K562 (cell line): Measurements from ENCODE around the gene KCNJ11. TPM values are rescaled to one million over a fixed set of nuclear protein-coding genes. Genes with fewer than 3 reads are reported as not detected.
A peak's percentile ranks its signal among the peaks of the same experiment; 100 is the strongest.

Source experiments
- FOXK2 ChIP-seq, 2 experiments: fragments of 450-650 bp; IDR thresholded peaks in 1 of 2; conservative IDR thresholded peaks in 1 of 2; 2 replicates each; pipeline ENCODE4 v1.6.1; 2016; ENCODE audit warnings: low read depth in 2 of 2, mild to moderate bottlenecking in 1 of 2
- FOXP1 ChIP-seq: sonication (generic); formaldehyde crosslinking; IDR thresholded peaks from 2 replicates; pipeline ENCODE4 v1.8.0; 2022; ENCODE audit warnings: mild to moderate bottlenecking, missing genetic modification reagents
- HNRNPL ChIP-seq: fragments of 200-400 bp; formaldehyde crosslinking; IDR thresholded peaks from 2 replicates; pipeline ENCODE4 v1.6.1; 2017; ENCODE audit warnings: low read depth, mild to moderate bottlenecking, low read length
- JUND ChIP-seq, 2 experiments: IDR thresholded peaks; 2 replicates in 1 of 2; 3 replicates in 1 of 2; pipeline ENCODE4 v1.6.1; 2011; ENCODE audit warnings: borderline replicate concordance in 2 of 2, low read depth in 2 of 2, low read length in 2 of 2, improper control_type of control experiment in 1 of 2, missing biosample characterization in 1 of 2, missing genetic modification characterization in 1 of 2, missing genetic modification reagents in 1 of 2
- KDM5B ChIP-seq: fragments of 200-600 bp; sonication (generic); IDR thresholded peaks from 2 replicates; pipeline ENCODE4 v1.6.1; 2012; ENCODE audit warnings: low read depth, mild to moderate bottlenecking, moderate library complexity, low read length, control low read depth, inconsistent platforms; ENCODE audit not compliant: insufficient replicate concordance
- NKRF ChIP-seq: fragments of 450-650 bp; IDR thresholded peaks from 2 replicates; pipeline ENCODE4 v1.6.1; 2016; ENCODE audit warnings: borderline replicate concordance
- RB1 ChIP-seq: fragments of 450-650 bp; IDR thresholded peaks from 2 replicates; pipeline ENCODE4 v1.6.1; 2017; ENCODE audit warnings: low read depth, mild to moderate bottlenecking
- REST ChIP-seq, 2 experiments: fragments of 450-650 bp; formaldehyde crosslinking in 1 of 2; IDR thresholded peaks; 2 replicates each; pipeline versions ENCODE4 v1.4.0 to v1.6.1; 2014 to 2020; ENCODE audit warnings: mild to moderate bottlenecking in 2 of 2, borderline replicate concordance in 1 of 2, low read depth in 1 of 2
- SRSF9 ChIP-seq: fragments of 200-400 bp; formaldehyde crosslinking; IDR thresholded peaks from 2 replicates; pipeline ENCODE4 v1.6.1; 2017; ENCODE audit warnings: low read depth, low read length, borderline replicate concordance
- TEAD4 ChIP-seq, 2 experiments: sonication (generic) in 1 of 2; formaldehyde crosslinking in 1 of 2; IDR thresholded peaks; 2 replicates each; pipeline versions ENCODE4 v1.6.1 to v1.8.0; 2012 to 2022; ENCODE audit warnings: borderline replicate concordance in 1 of 2, inconsistent platforms in 1 of 2, low read length in 1 of 2, mild to moderate bottlenecking in 1 of 2, missing genetic modification reagents in 1 of 2
- ZBTB26 ChIP-seq: fragments of 450-650 bp; formaldehyde crosslinking; IDR thresholded peaks from 2 replicates; pipeline ENCODE4 v1.4.0; 2022; ENCODE audit warnings: missing genetic modification characterization
- ZNF785 ChIP-seq: fragments of 250-450 bp; sonication (Bioruptor Pico); IDR thresholded peaks from 2 replicates; pipeline ENCODE4 v1.4.0; 2020; ENCODE audit warnings: mild to moderate bottlenecking
- polyA plus RNA-seq, 8 experiments: library from polyadenylated mRNA; depleted of rRNA in 4 of 8; stranded (reverse) in 5 of 8; unstranded in 3 of 8; fragments of >200 nt; fragmentation: Nextera tagmentation in 2 of 8; fragmentation: Illumina TruSeq in 1 of 8; extraction: Ambion mirVana in 2 of 8; extraction: Trizol in 1 of 8; gene quantifications; 2 replicates each; pipeline versions ENCODE4 v1.2.1 to v1.2.3, GENCODE V29; 2011 to 2014; ENCODE audit warnings: inconsistent platforms in 1 of 8, missing spikeins in 1 of 8
- total RNA-seq, 7 experiments: library from RNA; depleted of rRNA in 6 of 7; stranded (reverse); fragments of >200 nt in 6 of 7; fragmentation: Illumina TruSeq in 2 of 7; extraction: Trizol in 2 of 7; gene quantifications; 2 replicates each; pipeline versions ENCODE4 v1.2.1 to v1.2.3, GENCODE V29; 2011 to 2021; ENCODE audit warnings: low replicate concordance in 1 of 7

Gene KCNJ11
- total and polyA plus RNA-seq, 9 of the 15 experiments (the other 6 are each of a cell fraction or from before 2014, with no cell fraction given), result 0.54 to 3.7 (median 0.86) TPM; not detected in 2

GRCh38 chr11:17386331-17387084 is 2.0 kb downstream of the KCNJ11 start (continued):
- peak; percentile 46; the same call in 1 of the 2 replicates for TF ChIP-seq REST (IDR thresholded peaks at IDR 0.05; ENCODE audit: borderline replicate concordance)
- TF ChIP-seq REST (CRISPR knock-in tag; IDR thresholded peaks at IDR 0.05; ENCODE audit: low read depth), result no peak
- TF ChIP-seq FOXP1 (CRISPR knock-in tag), result 0 out of 2 replicates have a peak, but pooled peaks have one; percentile 42
- no peak for TF ChIP-seq SRSF9
- no peak for TF ChIP-seq TEAD4 (IDR thresholded peaks at IDR 0.05; ENCODE audit: low read length)
- TF ChIP-seq TEAD4 (CRISPR knock-in tag; IDR thresholded peaks at IDR 0.05; ENCODE audit: borderline replicate concordance), result peak; percentile 67; the same call in 1 of the 2 replicates
- TF ChIP-seq RB1, result 0 out of 2 replicates have a peak, but pooled peaks have one; percentile 14
- 0 out of 2 replicates have a peak, but pooled peaks have one; percentile 13 for TF ChIP-seq JUND (IDR thresholded peaks at IDR 0.05; ENCODE audit: borderline replicate concordance, low read depth, low read length)
- no peak for TF ChIP-seq JUND (tag; IDR thresholded peaks at IDR 0.05; ENCODE audit: borderline replicate concordance, low read depth, low read length)
- no peak for TF ChIP-seq HNRNPL
- TF ChIP-seq NKRF, result no peak
- TF ChIP-seq ZBTB26 (CRISPR knock-in tag), result no peak
- 0 out of 4 replicates have a peak, but pooled peaks have one; percentile 16 to 29 for TF ChIP-seq FOXK2 (conservative IDR thresholded peaks at IDR 0.05 in 1 of 2, IDR thresholded peaks at IDR 0.05 in 1 of 2; ENCODE audit: low read depth in 2 of 2)
- TF ChIP-seq KDM5B, result no peak
- TF ChIP-seq ZNF785 (CRISPR knock-in tag), result no peak
